ENCODE measurements around the gene SPDEF. TPM values are rescaled to one million over a fixed set of nuclear protein-coding genes. Genes with fewer than 3 reads are reported as not detected.

Gene SPDEF
- total RNA-seq, 1 donor, result not detected

DNA sequence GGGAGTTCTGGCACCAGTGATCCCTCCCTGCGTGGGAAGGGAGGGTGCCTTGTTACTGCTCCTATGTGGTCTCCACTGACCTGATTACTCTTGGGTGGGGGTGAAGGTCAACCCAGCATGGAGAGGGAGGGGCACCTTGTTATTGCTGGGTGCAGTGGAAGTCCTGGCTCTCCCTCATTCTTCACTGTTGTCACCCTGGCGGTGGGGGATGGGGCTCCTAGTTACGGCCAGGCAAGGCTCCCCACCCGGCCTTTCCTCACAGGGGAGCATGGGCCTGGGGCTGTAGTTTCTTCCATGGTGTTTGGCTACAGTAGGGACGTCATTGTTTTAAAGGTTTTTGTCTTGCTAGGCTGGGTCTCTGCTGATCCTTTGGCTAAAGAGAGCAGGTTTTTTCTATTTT lies 49.4 kb downstream of the SPDEF start:
- no peaks in the 10 kb centered on the region for H4K20me1 ChIP-seq (ENCODE audit: insufficient read depth, low read length)
- no peaks in the 10 kb centered on the region for H3K4me1 ChIP-seq (ENCODE audit: insufficient read depth, low read length)
- no peaks in the 10 kb centered on the region for H3K9me3 ChIP-seq (ENCODE audit: low read depth, low read length)
- no peak overlapping the region for H3K27ac ChIP-seq (ENCODE audit: low read depth, low read length)
- TF ChIP-seq, protein P1, sequence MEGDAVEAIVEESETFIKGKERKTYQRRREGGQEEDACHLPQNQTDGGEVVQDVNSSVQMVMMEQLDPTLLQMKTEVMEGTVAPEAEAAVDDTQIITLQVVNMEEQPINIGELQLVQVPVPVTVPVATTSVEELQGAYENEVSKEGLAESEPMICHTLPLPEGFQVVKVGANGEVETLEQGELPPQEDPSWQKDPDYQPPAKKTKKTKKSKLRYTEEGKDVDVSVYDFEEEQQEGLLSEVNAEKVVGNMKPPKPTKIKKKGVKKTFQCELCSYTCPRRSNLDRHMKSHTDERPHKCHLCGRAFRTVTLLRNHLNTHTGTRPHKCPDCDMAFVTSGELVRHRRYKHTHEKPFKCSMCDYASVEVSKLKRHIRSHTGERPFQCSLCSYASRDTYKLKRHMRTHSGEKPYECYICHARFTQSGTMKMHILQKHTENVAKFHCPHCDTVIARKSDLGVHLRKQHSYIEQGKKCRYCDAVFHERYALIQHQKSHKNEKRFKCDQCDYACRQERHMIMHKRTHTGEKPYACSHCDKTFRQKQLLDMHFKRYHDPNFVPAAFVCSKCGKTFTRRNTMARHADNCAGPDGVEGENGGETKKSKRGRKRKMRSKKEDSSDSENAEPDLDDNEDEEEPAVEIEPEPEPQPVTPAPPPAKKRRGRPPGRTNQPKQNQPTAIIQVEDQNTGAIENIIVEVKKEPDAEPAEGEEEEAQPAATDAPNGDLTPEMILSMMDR (IDR thresholded peaks at IDR 0.05; ENCODE audit: extremely low read depth, low read depth, low read length), result no peak
- DNase-seq (ENCODE audit: insufficient read length, low spot score, missing footprints), result no peak
- no peaks in the 10 kb centered on the region for H3K36me3 ChIP-seq (ENCODE audit: insufficient read depth, low read length)
- H3K79me2 ChIP-seq (ENCODE audit: insufficient read depth, low read length), result no peaks in the 10 kb centered on the region
- no peak overlapping the region for H2AFZ ChIP-seq (ENCODE audit: low read length)
- no peaks in the 10 kb centered on the region for H3K27me3 ChIP-seq (ENCODE audit: insufficient read depth, low read length)
- no peak overlapping the region for H3K4me2 ChIP-seq (ENCODE audit: insufficient read depth, low read length)
- H3K4me3 ChIP-seq (ENCODE audit: insufficient read depth, low read length), result no peak overlapping the region

DNA sequence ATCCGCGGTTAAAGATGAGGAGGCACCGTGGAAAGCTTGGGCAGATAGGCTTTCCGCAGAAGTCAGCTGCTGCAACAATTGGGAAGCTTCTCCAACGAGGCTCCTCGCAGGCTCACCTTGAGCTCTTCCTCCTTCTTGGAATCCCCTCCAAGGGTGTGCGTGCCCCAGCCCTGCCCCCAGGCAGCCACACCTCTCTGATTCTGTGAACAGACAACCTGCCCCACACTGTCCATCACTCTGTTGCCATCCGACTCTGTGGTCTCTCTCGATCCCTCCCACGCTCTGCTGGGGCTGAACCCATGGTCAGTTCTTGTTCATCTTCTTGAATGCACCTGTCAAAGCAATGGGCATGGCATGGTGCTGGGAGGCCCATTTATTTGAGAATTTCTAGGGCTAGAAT lies 58.7 kb downstream of the SPDEF start:
- no peak overlapping the region for H3K27ac ChIP-seq (ENCODE audit: low read depth, low read length)
- no peak for DNase-seq (ENCODE audit: insufficient read length, low spot score, missing footprints)
- no peak overlapping the region for H3K4me2 ChIP-seq (ENCODE audit: insufficient read depth, low read length)
- H4K20me1 ChIP-seq (ENCODE audit: insufficient read depth, low read length), result no peaks in the 10 kb centered on the region
- H3K79me2 ChIP-seq (ENCODE audit: insufficient read depth, low read length), result no peaks in the 10 kb centered on the region
- no peaks in the 10 kb centered on the region for H3K27me3 ChIP-seq (ENCODE audit: insufficient read depth, low read length)
- H3K36me3 ChIP-seq (ENCODE audit: insufficient read depth, low read length), result no peaks in the 10 kb centered on the region
- no peak overlapping the region for H2AFZ ChIP-seq (ENCODE audit: low read length)
- TF ChIP-seq, protein P1 (IDR thresholded peaks at IDR 0.05; ENCODE audit: extremely low read depth, low read depth, low read length), result no peak
- no peaks in the 10 kb centered on the region for H3K4me1 ChIP-seq (ENCODE audit: insufficient read depth, low read length)
- H3K4me3 ChIP-seq (ENCODE audit: insufficient read depth, low read length), result no peak overlapping the region
- H3K9me3 ChIP-seq (ENCODE audit: low read depth, low read length), result no peaks in the 10 kb centered on the region

DNA sequence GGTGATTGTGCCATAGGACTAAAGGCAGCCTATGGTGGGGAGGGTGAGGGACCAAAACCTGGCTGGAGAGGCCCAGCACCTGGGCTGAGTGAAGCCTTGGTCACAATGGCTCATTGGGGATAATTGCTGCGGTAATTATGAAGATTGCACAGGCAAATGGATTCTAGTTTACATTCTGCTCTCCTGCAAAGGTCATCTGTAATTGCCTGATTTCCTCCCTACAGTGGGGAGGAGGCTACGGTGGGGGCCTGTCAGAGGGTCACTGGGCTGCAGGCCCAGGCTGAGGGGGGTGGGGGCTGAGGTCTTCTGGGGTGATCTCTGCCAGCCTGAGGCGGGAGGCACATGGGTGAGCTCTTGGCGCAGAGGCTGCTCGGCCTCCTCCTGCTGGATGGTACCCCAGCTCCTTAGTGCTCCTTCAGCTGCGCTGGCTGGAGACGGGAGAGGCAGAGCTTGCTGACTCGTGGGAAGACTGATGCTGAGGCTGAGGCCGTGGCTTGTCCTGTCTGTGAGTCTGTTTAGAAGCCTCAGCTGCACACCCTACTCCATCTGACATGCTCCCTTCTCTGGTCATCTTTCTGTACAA lies 59.9 kb downstream of the SPDEF start:
- H3K4me3 ChIP-seq (ENCODE audit: insufficient read depth, low read length), result no peak overlapping the region
- DNase-seq (ENCODE audit: insufficient read length, low spot score, missing footprints), result peak; percentile 45
- no peaks in the 10 kb centered on the region for H3K79me2 ChIP-seq (ENCODE audit: insufficient read depth, low read length)
- no peak overlapping the region for H2AFZ ChIP-seq (ENCODE audit: low read length)
- no peaks in the 10 kb centered on the region for H3K4me1 ChIP-seq (ENCODE audit: insufficient read depth, low read length)
- no peak overlapping the region for H3K4me2 ChIP-seq (ENCODE audit: insufficient read depth, low read length)
- H3K9me3 ChIP-seq (ENCODE audit: low read depth, low read length), result no peaks in the 10 kb centered on the region
- no peaks in the 10 kb centered on the region for H4K20me1 ChIP-seq (ENCODE audit: insufficient read depth, low read length)
- no peaks in the 10 kb centered on the region for H3K36me3 ChIP-seq (ENCODE audit: insufficient read depth, low read length)
- no peaks in the 10 kb centered on the region for H3K27me3 ChIP-seq (ENCODE audit: insufficient read depth, low read length)
- TF ChIP-seq, protein P1 (IDR thresholded peaks at IDR 0.05; ENCODE audit: extremely low read depth, low read depth, low read length), result no peak
- H3K27ac ChIP-seq (ENCODE audit: low read depth, low read length), result no peak overlapping the region

DNA sequence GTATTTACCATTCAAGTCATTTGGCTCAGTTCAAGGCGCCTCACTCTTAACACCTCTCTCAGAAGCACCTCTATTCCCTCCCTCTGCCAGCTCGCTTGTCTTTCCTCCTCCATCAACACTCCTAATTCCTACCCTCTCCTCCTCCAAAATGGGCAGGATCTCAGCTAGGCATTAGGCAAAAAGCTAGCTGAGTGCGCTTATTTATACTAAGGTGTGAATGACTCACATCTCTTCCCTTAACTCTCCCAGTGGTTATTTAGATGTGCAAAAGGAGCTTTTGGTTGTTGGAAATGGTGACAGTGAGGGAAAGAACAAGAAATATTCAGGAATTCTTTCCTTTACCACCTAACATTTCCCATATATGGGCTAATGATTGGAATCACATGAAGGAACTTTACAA lies 61.2 kb downstream of the SPDEF start:
- DNase-seq (ENCODE audit: insufficient read length, low spot score, missing footprints), result no peak
- H3K9me3 ChIP-seq (ENCODE audit: low read depth, low read length), result no peaks in the 10 kb centered on the region
- TF ChIP-seq, protein P1 (IDR thresholded peaks at IDR 0.05; ENCODE audit: extremely low read depth, low read depth, low read length), result no peak
- no peak overlapping the region for H3K4me3 ChIP-seq (ENCODE audit: insufficient read depth, low read length)
- H3K4me1 ChIP-seq (ENCODE audit: insufficient read depth, low read length), result no peaks in the 10 kb centered on the region
- H2AFZ ChIP-seq (ENCODE audit: low read length), result no peak overlapping the region
- H3K79me2 ChIP-seq (ENCODE audit: insufficient read depth, low read length), result no peaks in the 10 kb centered on the region
- H3K36me3 ChIP-seq (ENCODE audit: insufficient read depth, low read length), result no peaks in the 10 kb centered on the region
- no peaks in the 10 kb centered on the region for H3K27me3 ChIP-seq (ENCODE audit: insufficient read depth, low read length)
- no peaks in the 10 kb centered on the region for H4K20me1 ChIP-seq (ENCODE audit: insufficient read depth, low read length)
- no peak overlapping the region for H3K4me2 ChIP-seq (ENCODE audit: insufficient read depth, low read length)
- H3K27ac ChIP-seq (ENCODE audit: low read depth, low read length), result no peak overlapping the region

Data from osteoblast (primary cell).